ENCODE results near the gene BLTP3B. TPM values are rescaled to one million over a fixed set of nuclear protein-coding genes. Genes with fewer than 3 reads are reported as not detected.

The BLTP3B gene
- total RNA-seq, 1 experiment from 2014 or later: 31.8 TPM

DNA sequence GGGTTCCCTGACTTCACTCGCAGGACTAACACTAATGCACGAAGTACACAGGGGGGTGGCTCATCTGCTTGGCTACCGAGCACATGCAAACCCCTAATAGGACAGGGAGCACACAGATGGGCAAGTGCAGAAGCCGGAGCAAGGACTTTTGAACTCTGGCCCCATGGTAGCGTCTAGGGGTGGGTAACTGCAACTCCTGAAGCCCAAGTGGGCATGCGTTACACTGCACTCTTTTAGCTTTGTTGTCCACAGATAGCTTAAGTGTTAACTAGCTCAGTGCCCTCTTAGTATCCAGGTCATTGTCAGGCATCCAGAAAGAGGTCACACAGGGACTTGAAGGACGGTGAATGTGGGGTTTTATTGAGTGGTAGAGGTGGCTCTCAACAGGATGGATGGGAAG lies 3.0 kb upstream of the BLTP3B start:
- H3K27me3 ChIP-seq (replicated peaks; ENCODE audit: insufficient read depth, low read depth, low read length, poor library complexity): no peaks in the 10 kb centered on the region
- no peak for DNase-seq (ENCODE audit: low spot score)
- intact Hi-C loops (cut with micrococcal nuclease; ENCODE audit: unreplicated experiment): no loop called here
- H3K36me3 ChIP-seq (ENCODE audit: insufficient read depth, low read length, poor library complexity, severe bottlenecking): no peaks in the 10 kb centered on the region
- no peaks in the 10 kb centered on the region for H3K9me3 ChIP-seq (ENCODE audit: low read depth, low read length, poor library complexity, severe bottlenecking)
- peaks cover 4% of the 10 kb centered on the region for H3K4me1 ChIP-seq (ENCODE audit: insufficient read depth, low read length, poor library complexity, severe bottlenecking)
- no peak overlapping the region for H3K4me3 ChIP-seq (ENCODE audit: low read depth, low read length, poor library complexity, severe bottlenecking)
- no peak overlapping the region for H3K27ac ChIP-seq (ENCODE audit: low read depth, low read length, poor library complexity, severe bottlenecking)
- no peak for TF ChIP-seq EZH2 (IDR thresholded peaks at IDR 0.05; ENCODE audit: borderline replicate concordance, low read depth, low read length, poor library complexity, severe bottlenecking)
- TF ChIP-seq, protein P1, sequence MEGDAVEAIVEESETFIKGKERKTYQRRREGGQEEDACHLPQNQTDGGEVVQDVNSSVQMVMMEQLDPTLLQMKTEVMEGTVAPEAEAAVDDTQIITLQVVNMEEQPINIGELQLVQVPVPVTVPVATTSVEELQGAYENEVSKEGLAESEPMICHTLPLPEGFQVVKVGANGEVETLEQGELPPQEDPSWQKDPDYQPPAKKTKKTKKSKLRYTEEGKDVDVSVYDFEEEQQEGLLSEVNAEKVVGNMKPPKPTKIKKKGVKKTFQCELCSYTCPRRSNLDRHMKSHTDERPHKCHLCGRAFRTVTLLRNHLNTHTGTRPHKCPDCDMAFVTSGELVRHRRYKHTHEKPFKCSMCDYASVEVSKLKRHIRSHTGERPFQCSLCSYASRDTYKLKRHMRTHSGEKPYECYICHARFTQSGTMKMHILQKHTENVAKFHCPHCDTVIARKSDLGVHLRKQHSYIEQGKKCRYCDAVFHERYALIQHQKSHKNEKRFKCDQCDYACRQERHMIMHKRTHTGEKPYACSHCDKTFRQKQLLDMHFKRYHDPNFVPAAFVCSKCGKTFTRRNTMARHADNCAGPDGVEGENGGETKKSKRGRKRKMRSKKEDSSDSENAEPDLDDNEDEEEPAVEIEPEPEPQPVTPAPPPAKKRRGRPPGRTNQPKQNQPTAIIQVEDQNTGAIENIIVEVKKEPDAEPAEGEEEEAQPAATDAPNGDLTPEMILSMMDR (conservative IDR thresholded peaks at IDR 0.05; ENCODE audit: low read depth, low read length): no peak
- no TSS peak for BruUV-seq (replicated peaks)
- POLR2A ChIA-PET (ENCODE audit: low non-redundant PET): no interaction called here
- CTCF ChIA-PET: no interaction called here

DNA sequence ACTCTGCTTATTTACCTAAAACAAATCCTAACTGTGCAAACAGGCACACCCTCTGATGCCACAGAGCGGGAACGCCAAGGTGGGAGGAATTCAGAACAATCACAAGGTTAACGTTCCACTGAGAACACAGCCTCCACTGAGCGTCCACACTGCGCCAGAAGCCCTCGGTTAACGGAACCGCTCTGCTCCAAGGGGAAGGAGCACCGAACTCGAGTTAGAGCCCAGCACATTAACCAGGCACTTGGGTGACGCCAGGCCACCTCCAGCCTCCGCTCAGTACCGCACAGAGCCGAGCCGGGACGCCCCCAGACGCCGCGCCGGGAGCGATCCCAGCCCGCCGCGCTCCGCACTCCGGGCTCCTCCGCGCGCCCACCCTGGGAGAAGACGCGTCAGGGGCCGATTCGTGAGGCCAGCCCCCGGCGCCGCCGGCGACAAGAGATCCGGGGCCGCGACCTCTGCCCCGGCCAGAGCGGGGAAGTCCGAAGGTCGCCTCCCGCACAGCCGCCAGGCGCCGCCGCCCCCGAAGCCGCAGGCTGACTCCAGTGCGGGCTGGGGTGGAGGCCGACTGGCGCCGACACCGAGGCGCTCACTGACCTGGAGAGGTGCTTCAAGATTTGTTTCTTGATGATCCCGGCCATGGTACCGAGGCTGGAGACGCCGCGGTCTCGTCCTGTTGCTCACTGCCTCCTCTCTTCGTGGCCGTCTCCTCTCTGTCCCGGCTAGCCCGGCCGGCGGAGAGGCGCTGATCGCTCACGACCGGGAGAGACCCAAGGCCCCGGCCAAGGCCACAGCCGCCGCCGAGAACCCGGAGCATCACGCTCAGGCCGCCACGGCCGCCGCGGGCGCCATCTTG lies 450 bp downstream of the BLTP3B start:
- no peaks in the 10 kb centered on the region for H3K36me3 ChIP-seq (ENCODE audit: insufficient read depth, low read length, poor library complexity, severe bottlenecking)
- peak overlapping the region; percentile 92 for H3K27ac ChIP-seq (ENCODE audit: low read depth, low read length, poor library complexity, severe bottlenecking)
- peak overlapping the region; percentile 98 for H3K4me3 ChIP-seq (ENCODE audit: low read depth, low read length, poor library complexity, severe bottlenecking)
- no peak for TF ChIP-seq EZH2 (IDR thresholded peaks at IDR 0.05; ENCODE audit: borderline replicate concordance, low read depth, low read length, poor library complexity, severe bottlenecking)
- TF ChIP-seq, protein P1 (conservative IDR thresholded peaks at IDR 0.05; ENCODE audit: low read depth, low read length): no peak
- POLR2A ChIA-PET (ENCODE audit: low non-redundant PET): no interaction called here
- no TSS peak for BruUV-seq (replicated peaks)
- CTCF ChIA-PET: no interaction called here
- no peaks in the 10 kb centered on the region for H3K27me3 ChIP-seq (replicated peaks; ENCODE audit: insufficient read depth, low read depth, low read length, poor library complexity)
- DNase-seq (ENCODE audit: low spot score): peak; percentile 50
- intact Hi-C loops (cut with micrococcal nuclease; ENCODE audit: unreplicated experiment): loop anchor here (5.0 kb wide), 1 partner anchor 430 kb away; the partner anchor contains the start of gene GAS2L3
- peaks cover 22% of the 10 kb centered on the region for H3K4me1 ChIP-seq (ENCODE audit: insufficient read depth, low read length, poor library complexity, severe bottlenecking)
- no peaks in the 10 kb centered on the region for H3K9me3 ChIP-seq (ENCODE audit: low read depth, low read length, poor library complexity, severe bottlenecking)

DNA sequence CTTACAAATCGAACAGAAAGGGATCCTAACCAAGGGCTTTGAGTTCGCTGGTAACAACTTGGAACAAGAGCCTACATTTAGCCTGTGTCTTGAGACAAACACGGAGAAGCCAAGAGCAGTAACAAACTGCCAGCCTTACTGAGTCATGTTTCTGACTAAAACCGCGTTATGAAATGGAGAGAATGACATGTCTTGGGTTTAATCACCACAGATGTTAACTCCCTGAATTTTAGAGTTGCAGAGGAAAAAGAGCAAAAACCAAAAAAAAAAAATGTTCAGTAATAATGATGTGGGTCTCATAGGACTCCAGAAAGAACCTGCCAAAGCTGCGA lies 1.0 kb downstream of the BLTP3B start:
- intact Hi-C loops (cut with micrococcal nuclease; ENCODE audit: unreplicated experiment): loop anchor here (5.0 kb wide), 1 partner anchor 431 kb away; the partner anchor contains the start of gene GAS2L3
- Histone ChIP-seq H3K27me3 (replicated peaks; ENCODE audit: insufficient read depth, low read depth, low read length, poor library complexity) (no peaks in the 10 kb centered on the region), H3K27ac (ENCODE audit: low read depth, low read length, poor library complexity, severe bottlenecking) (peak overlapping the region; percentile 92), H3K9me3 (ENCODE audit: low read depth, low read length, poor library complexity, severe bottlenecking) (no peaks in the 10 kb centered on the region), H3K4me1 (ENCODE audit: insufficient read depth, low read length, poor library complexity, severe bottlenecking) (peaks cover 22% of the 10 kb centered on the region), H3K4me3 (ENCODE audit: low read depth, low read length, poor library complexity, severe bottlenecking) (peak overlapping the region; percentile 98), H3K36me3 (ENCODE audit: insufficient read depth, low read length, poor library complexity, severe bottlenecking) (no peaks in the 10 kb centered on the region)
- no peak for TF ChIP-seq EZH2 (IDR thresholded peaks at IDR 0.05; ENCODE audit: borderline replicate concordance, low read depth, low read length, poor library complexity, severe bottlenecking)
- TF ChIP-seq, protein P1 (conservative IDR thresholded peaks at IDR 0.05; ENCODE audit: low read depth, low read length): no peak
- no TSS peak for BruUV-seq (replicated peaks)
- ChIA-PET POLR2A (ENCODE audit: low non-redundant PET) (no interaction called here), CTCF (no interaction called here)
- DNase-seq (ENCODE audit: low spot score): peak; percentile 47
